Esophagus squamous epithelium (tissue), 4 donors: Measurements from ENCODE around the gene AGFG1.

Experiments used
- CTCF ChIP-seq, 6 experiments: fragments of 450-650 bp in 4 of 6; fragments of 200-600 bp in 2 of 6; sonication (generic) in 2 of 6; IDR thresholded peaks; one replicate each; pipeline ENCODE4 v1.5.1; 2016 to 2019; ENCODE audit warnings: antibody characterized with exemption in 6 of 6, mild to moderate bottlenecking in 4 of 6, moderate library complexity in 4 of 6
- POLR2A ChIP-seq, 4 donors: fragments of 450-650 bp; IDR thresholded peaks; one replicate each; pipeline ENCODE4 v1.6.1; 2017; ENCODE audit warnings: antibody characterized with exemption in 4 of 4, mild to moderate bottlenecking in 4 of 4, moderate library complexity in 3 of 4

- TF ChIP-seq POLR2A (IDR thresholded peaks at IDR 0.05) (no peak), CTCF (IDR thresholded peaks at IDR 0.05) (no peak)
Observed at GRCh38 chr2:227493524-227493923, 21.6 kb downstream of the AGFG1 start.
